Heart left ventricle (tissue), 16 donors: ENCODE data around the gene SPECC1L. TPM values are rescaled to one million over a fixed set of nuclear protein-coding genes. Genes with fewer than 3 reads are reported as not detected.

Experiments
- ATAC-seq, 4 donors: fragments of 200-7000 bp; cut with Tn5 transposase; one replicate each; pipeline ENCODE4 v1.9.1; 2020 to 2022; ENCODE audit warnings: moderate library complexity in 4 of 4, mild to moderate bottlenecking in 3 of 4, moderate number of reproducible peaks in 1 of 4
- DNase-seq, 5 donors: peaks; one replicate each; pipeline ENCODE4 v3.0.0-alpha.2; 2020
- H3K27ac ChIP-seq, 12 donors: fragments of 200-600 bp; sonication (generic) in 4 of 12; one replicate each; pipeline versions ENCODE4 v1.5.0 to v1.8.0; 2016 to 2022; ENCODE audit warnings: mild to moderate bottlenecking in 2 of 12
- H3K27me3 ChIP-seq, 9 donors: fragments of 200-600 bp; sonication (generic) in 2 of 9; one replicate each; pipeline versions ENCODE4 v1.5.1 to v1.8.0; 2016 to 2022; ENCODE audit warnings: mild to moderate bottlenecking in 3 of 9
- H3K36me3 ChIP-seq, 9 donors: fragments of 200-600 bp; sonication (generic) in 2 of 9; one replicate each; pipeline versions ENCODE4 v1.5.0 to v1.8.0; 2018 to 2022; ENCODE audit warnings: mild to moderate bottlenecking in 2 of 9
- H3K4me1 ChIP-seq, 12 donors: fragments of 200-600 bp; sonication (generic) in 4 of 12; one replicate each; pipeline versions ENCODE4 v1.5.0 to v1.8.0; 2016 to 2022; ENCODE audit warnings: mild to moderate bottlenecking in 3 of 12
- H3K4me3 ChIP-seq, 12 donors: fragments of 200-600 bp; sonication (generic) in 4 of 12; one replicate each; pipeline versions ENCODE4 v1.5.0 to v1.8.0; 2017 to 2022; ENCODE audit warnings: mild to moderate bottlenecking in 9 of 12, moderate library complexity in 4 of 12
- H3K9me3 ChIP-seq, 12 donors: fragments of 200-600 bp; sonication (generic) in 4 of 12; one replicate each; pipeline versions ENCODE4 v1.5.0 to v1.8.0; 2016 to 2022; ENCODE audit warnings: mild to moderate bottlenecking in 1 of 12
- POLR2A ChIP-seq, 2 donors: fragments of 450-650 bp; IDR thresholded peaks; one replicate each; pipeline ENCODE4 v1.6.1; 2017; ENCODE audit warnings: antibody characterized with exemption in 2 of 2, mild to moderate bottlenecking in 2 of 2, moderate library complexity in 2 of 2
- WGBS, 4 donors: extraction: QIAGEN DNeasy Blood & Tissue Kit in 2 of 4; methylation state at CpG; one replicate each; pipeline versions ENCODE4 v1.1.5 to v1.1.7; 2013 to 2018; 5-methylcytosine and 5-hydroxymethylcytosine counted together
- intact Hi-C, 10 donors: fragments of 100-400 bp; cut with DNase I; formaldehyde crosslinking; loops; one replicate each; pipeline versions ENCODE4 v1.11.1 to v1.14.2; 2022
- polyA plus RNA-seq, 2 donors: library from polyadenylated mRNA; stranded (reverse); fragments of 200-250 nt; gene quantifications; one replicate each; pipeline ENCODE4 v1.2.3, GENCODE V29; 2013
- total RNA-seq, 9 donors: library from RNA; depleted of rRNA in 2 of 9; stranded (reverse); fragments of >200 nt in 2 of 9; fragmentation: NEBNext Ultra II Directional in 3 of 9; extraction: Animal tissue kit (Norgen Biotek cat#: 25700) in 3 of 9; gene quantifications; one replicate each; pipeline versions ENCODE4 v1.1.0 to v1.2.4, GENCODE V29; 2016 to 2023
- TF ChIP-seq, protein P1 (sequence below), 12 donors: fragments of 200-600 bp; sonication (generic) in 4 of 12; IDR thresholded peaks; one replicate each; pipeline versions ENCODE4 v1.5.0 to v1.8.0; 2018 to 2022; ENCODE audit warnings: antibody characterized with exemption in 12 of 12, mild to moderate bottlenecking in 5 of 12
- donor health status: ischemic (EF 13 %, LVEDD 7.1; RV severe dilation, severe dysfunction).
- donor health status: healthy with polysubstance abuse.
- donor health status: DM: no; HTN: yes; CAD: no.
- donor health status: DM: no; HTN: no; CAD: no.
- donor health status: ischemic (EF 25% LVEDD 6.9; RV normal size, moderate dysfunction).
- donor health status: ischemic (EF 25% LVEDD 5.7; RV mildly dilated, moderate dysfunction).
- donor health status: healthy.
- donor health status: DM: yes; HTN: yes; CAD: no.
- donor health status: ischemic (EF 35%, LVEDD 5.7; RV mildly dilated, moderate dysfunction).
- donor health status: nonischemic (EF 11% LVEDD 7.7; RV severe dilation, severe dysfunction).
- donor health status: DM: yes; HTN: yes; CAD: no.
- donor health status: PGD.
- donor health status: ischemic (EF 29% LVEDD 5.4; RV normal size, mild dysfunction).
- donor health status: nonischemic (EF 23%, LVEDD 6.1; RV moderate dilation, normal function).

SPECC1L gene
- total and polyA plus RNA-seq, 11 donors = 9.8 to 65.3 (median 38.9) TPM

- H3K27me3 ChIP-seq = no peaks in the 10 kb centered on the region
- ATAC-seq = no peak
- TF ChIP-seq, protein P1, sequence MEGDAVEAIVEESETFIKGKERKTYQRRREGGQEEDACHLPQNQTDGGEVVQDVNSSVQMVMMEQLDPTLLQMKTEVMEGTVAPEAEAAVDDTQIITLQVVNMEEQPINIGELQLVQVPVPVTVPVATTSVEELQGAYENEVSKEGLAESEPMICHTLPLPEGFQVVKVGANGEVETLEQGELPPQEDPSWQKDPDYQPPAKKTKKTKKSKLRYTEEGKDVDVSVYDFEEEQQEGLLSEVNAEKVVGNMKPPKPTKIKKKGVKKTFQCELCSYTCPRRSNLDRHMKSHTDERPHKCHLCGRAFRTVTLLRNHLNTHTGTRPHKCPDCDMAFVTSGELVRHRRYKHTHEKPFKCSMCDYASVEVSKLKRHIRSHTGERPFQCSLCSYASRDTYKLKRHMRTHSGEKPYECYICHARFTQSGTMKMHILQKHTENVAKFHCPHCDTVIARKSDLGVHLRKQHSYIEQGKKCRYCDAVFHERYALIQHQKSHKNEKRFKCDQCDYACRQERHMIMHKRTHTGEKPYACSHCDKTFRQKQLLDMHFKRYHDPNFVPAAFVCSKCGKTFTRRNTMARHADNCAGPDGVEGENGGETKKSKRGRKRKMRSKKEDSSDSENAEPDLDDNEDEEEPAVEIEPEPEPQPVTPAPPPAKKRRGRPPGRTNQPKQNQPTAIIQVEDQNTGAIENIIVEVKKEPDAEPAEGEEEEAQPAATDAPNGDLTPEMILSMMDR (IDR thresholded peaks at IDR 0.05) = no peak
- no peak for TF ChIP-seq POLR2A (IDR thresholded peaks at IDR 0.05)
- WGBS, 4 donors = 69 to 83% (median 71%) methylated on average over 9 to 14 of the region's 14 CpGs
- no peak overlapping the region for H3K4me3 ChIP-seq
- intact Hi-C loops = loop anchor here in 2 of 10 donors (5.0 kb wide), 1 partner anchor 52 kb away; no protein-coding TSS in a partner anchor
- H3K27ac ChIP-seq = peak overlapping the region in 5 of 12 donors; percentile 1 to 80 (median 34)
- H3K36me3 ChIP-seq = peaks cover 0 to 7% (median 0%) of the 10 kb centered on the region in 9 donors
- H3K9me3 ChIP-seq = no peaks in the 10 kb centered on the region
- peaks cover 6 to 95% (median 63%) of the 10 kb centered on the region in 12 donors for H3K4me1 ChIP-seq
- DNase-seq = peak in 4 of 5 donors; percentile 6 to 55 (median 30)
Observed at GRCh38 chr22:24430431-24431308, 160.0 kb downstream of the SPECC1L start.

DNA sequence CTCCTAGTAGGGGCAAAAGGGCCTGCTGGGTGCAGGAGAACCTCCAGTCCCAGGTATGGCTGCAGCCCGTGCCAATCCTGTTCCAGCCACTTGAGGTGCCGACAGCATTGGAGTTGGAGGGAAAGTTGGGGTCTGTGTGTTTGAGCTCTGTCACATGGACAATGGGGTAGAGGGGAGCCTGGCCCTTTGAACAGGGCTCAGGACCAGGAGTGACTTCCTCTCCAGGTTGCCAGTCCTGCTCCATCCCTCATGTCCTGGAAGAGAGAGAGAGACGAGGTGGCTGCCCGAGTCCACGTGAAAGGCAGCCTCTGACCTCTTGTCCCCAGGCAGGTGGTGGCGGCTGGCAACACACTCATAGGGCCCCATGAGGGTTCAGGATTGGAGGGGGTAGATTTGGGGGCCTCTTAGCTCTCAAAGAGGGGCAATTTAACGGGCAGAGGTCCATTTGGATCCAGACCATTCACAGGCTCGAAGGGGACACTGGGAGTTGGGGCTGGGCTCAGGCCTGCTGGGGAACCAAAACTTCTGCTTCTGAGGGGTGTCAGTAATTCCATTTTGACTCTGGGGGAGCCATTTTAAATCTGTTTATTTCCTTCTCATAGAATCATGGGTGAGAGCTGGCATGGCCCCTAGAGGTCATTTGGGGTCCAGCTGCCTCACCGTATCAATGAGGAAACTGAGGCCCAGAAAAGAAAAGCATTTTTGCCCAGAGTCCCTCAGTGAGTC, 160.8 kb downstream of the SPECC1L start:
- Histone ChIP-seq H3K27ac (peak overlapping the region in 11 of 12 donors; percentile 24 to 82 (median 66)), H3K4me3 (no peak overlapping the region), H3K36me3 (peaks cover 0 to 7% (median 0%) of the 10 kb centered on the region in 9 donors), H3K27me3 (no peaks in the 10 kb centered on the region), H3K9me3 (no peaks in the 10 kb centered on the region), H3K4me1 (peaks cover 6 to 96% (median 68%) of the 10 kb centered on the region in 12 donors)
- no peak for TF ChIP-seq POLR2A (IDR thresholded peaks at IDR 0.05)
- TF ChIP-seq, protein P1 (IDR thresholded peaks at IDR 0.05) = no peak
- 70 to 78% (median 74%) methylated on average over 3 to 9 of the region's 9 CpGs for WGBS, 4 donors
- DNase-seq (peak in 2 of 5 donors; percentile 18 to 24), ATAC-seq (no peak)
- intact Hi-C loops = loop anchor here in 2 of 10 donors (5.0 kb wide), 1 partner anchor 51 kb away; no protein-coding TSS in a partner anchor

GRCh38 chr22:24432059-24432853, 161.6 kb downstream of the SPECC1L start:
- TF ChIP-seq, protein P1 (IDR thresholded peaks at IDR 0.05) = no peak
- TF ChIP-seq POLR2A (IDR thresholded peaks at IDR 0.05) = no peak
- H3K4me1 ChIP-seq = peaks cover 6 to 95% (median 69%) of the 10 kb centered on the region in 12 donors
- no peaks in the 10 kb centered on the region for H3K27me3 ChIP-seq
- no peaks in the 10 kb centered on the region for H3K9me3 ChIP-seq
- H3K27ac ChIP-seq = peak overlapping the region in 11 of 12 donors; percentile 24 to 82 (median 66)
- no peak overlapping the region for H3K4me3 ChIP-seq
- intact Hi-C loops = loop anchor here in 2 of 10 donors (5.0 kb wide), 1 partner anchor 50 kb away; no protein-coding TSS in a partner anchor
- H3K36me3 ChIP-seq = peaks cover 0 to 7% (median 0%) of the 10 kb centered on the region in 9 donors
- 45 to 58% (median 53%) methylated on average over 13 to 17 of the region's 17 CpGs for WGBS, 4 donors
- peak; percentile 30 to 57 (median 56) for ATAC-seq
- DNase-seq = peak; percentile 81 to 89 (median 85)
